Left forelimb (tissue), 1 donor: ENCODE measurements around the gene BCAS4.
"Not testable (repeated sequence)": the region's sequence is repeated elsewhere in the genome, so short reads cannot be mapped to it uniquely, and the experiment has no call there.

Experiments
- DNase-seq: peaks from one replicate; pipeline ENCODE4 v3.0.0-alpha.2; 2018; ENCODE audit warnings: low spot score

BCAS4 gene

GRCh38 chr20:50799176-50799889, 4.5 kb downstream of the BCAS4 start:
- DNase-seq: no peak

GRCh38 chr20:50799890-50800550, 5.2 kb downstream of the BCAS4 start:
- DNase-seq: no peak

- DNase-seq: not testable (repeated sequence)
Measured at GRCh38 chr20:50800986-50801746, 6.3 kb downstream of the BCAS4 start.

GRCh38 chr20:50801747-50802125, 6.9 kb downstream of the BCAS4 start:
- no peak for DNase-seq

- no peak for DNase-seq
Measured at GRCh38 chr20:50802289-50802688, 7.4 kb downstream of the BCAS4 start.

GRCh38 chr20:50804437-50805348, 9.8 kb downstream of the BCAS4 start:
- no peak for DNase-seq

- DNase-seq: no peak
Measured at GRCh38 chr20:50805349-50805684, 10.5 kb downstream of the BCAS4 start.

- no peak for DNase-seq
Measured at GRCh38 chr20:50806126-50806768, 11.4 kb downstream of the BCAS4 start.

GRCh38 chr20:50810063-50810462, 15.2 kb downstream of the BCAS4 start:
- DNase-seq: no peak

- no peak for DNase-seq
Measured at GRCh38 chr20:50810842-50811241, 16.0 kb downstream of the BCAS4 start.

- DNase-seq: no peak
Measured at GRCh38 chr20:50813101-50813643, 18.3 kb downstream of the BCAS4 start.

- no peak for DNase-seq
Measured at GRCh38 chr20:50813801-50814200, 18.9 kb downstream of the BCAS4 start.

- DNase-seq: no peak
Measured at GRCh38 chr20:50814438-50815161, 19.7 kb downstream of the BCAS4 start.

GRCh38 chr20:50815162-50815989, 20.5 kb downstream of the BCAS4 start:
- no peak for DNase-seq

GRCh38 chr20:50817776-50818172, 22.9 kb downstream of the BCAS4 start:
- no peak for DNase-seq

- no peak for DNase-seq
Measured at GRCh38 chr20:50819349-50819748, 24.5 kb downstream of the BCAS4 start.

- DNase-seq: no peak
Measured at GRCh38 chr20:50820515-50821256, 25.8 kb downstream of the BCAS4 start.

- no peak for DNase-seq
Measured at GRCh38 chr20:50821257-50821921, 26.5 kb downstream of the BCAS4 start.
